ENCODE measurements around the gene RFNG.

DNA sequence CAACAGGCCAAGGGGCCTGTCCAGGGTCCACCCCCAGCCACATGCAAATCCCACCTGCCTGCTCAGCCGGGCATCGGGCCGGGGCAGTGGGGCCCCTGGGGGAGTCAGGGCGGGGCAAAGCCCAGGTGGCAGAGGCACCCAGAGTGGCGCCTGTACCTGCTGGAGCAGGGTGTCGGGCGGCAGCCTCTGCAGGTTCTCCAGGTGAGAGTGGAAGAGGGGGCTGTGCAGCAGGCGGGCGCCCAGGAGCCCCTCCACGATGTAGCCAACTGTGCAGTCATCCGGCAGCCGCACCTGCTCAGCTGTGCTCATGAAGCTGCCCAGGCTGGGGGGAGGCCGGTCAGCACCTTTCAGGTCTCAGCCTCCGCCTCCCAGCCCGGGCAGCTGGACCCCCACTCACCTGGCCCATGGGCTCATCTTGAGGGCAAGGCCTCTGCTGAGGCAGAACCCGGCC, 2.1 kb downstream of the RFNG start:
- TF ChIP-seq CTCF (IDR thresholded peaks at IDR 0.05) (no peak), POLR2AphosphoS5 (IDR thresholded peaks at IDR 0.05) (no peak)
